ENCODE measurements around the gene F2RL1. TPM values are rescaled to one million over a fixed set of nuclear protein-coding genes. Genes with fewer than 3 reads are reported as not detected.

F2RL1 gene
- total RNA-seq, 4 donors from 2014 or later = 0.19 to 3.6 (median 0.35) TPM

GRCh38 chr5:76821136-76821535 is 2.3 kb downstream of the F2RL1 start:
- TF ChIP-seq CTCF (IDR thresholded peaks at IDR 0.05; ENCODE audit: low read depth) = no peak

GRCh38 chr5:76831110-76831452 is 12.3 kb downstream of the F2RL1 start:
- no peak for TF ChIP-seq CTCF (IDR thresholded peaks at IDR 0.05; ENCODE audit: low read depth)

GRCh38 chr5:76836181-76836580 is 17.4 kb downstream of the F2RL1 start:
- TF ChIP-seq CTCF (IDR thresholded peaks at IDR 0.05; ENCODE audit: low read depth) = no peak

GRCh38 chr5:76836585-76836984 is 17.8 kb downstream of the F2RL1 start:
- TF ChIP-seq CTCF (IDR thresholded peaks at IDR 0.05; ENCODE audit: low read depth) = no peak

GRCh38 chr5:76838481-76839261 is 19.8 kb downstream of the F2RL1 start:
- TF ChIP-seq CTCF (IDR thresholded peaks at IDR 0.05; ENCODE audit: low read depth) = no peak

- no peak for TF ChIP-seq CTCF (IDR thresholded peaks at IDR 0.05; ENCODE audit: low read depth)
These were observed 22.5 kb downstream of the F2RL1 start for GRCh38 chr5:76841361-76841760.

GRCh38 chr5:76845890-76846289 is 27.1 kb downstream of the F2RL1 start:
- no peak for TF ChIP-seq CTCF (IDR thresholded peaks at IDR 0.05; ENCODE audit: low read depth)
